Keratinocyte (primary cell): ENCODE data around the gene TNFRSF11A.

Experiments
- EZH2 ChIP-seq: IDR thresholded peaks from one replicate; pipeline ENCODE4 v1.6.1; 2012; ENCODE audit warnings: inconsistent platforms, mild to moderate bottlenecking, low read length, moderate library complexity
- TF ChIP-seq, protein P1 (sequence below), 3 experiments: IDR thresholded peaks in 1 of 3; conservative IDR thresholded peaks in 1 of 3; optimal IDR thresholded peaks in 1 of 3; 2 replicates in 2 of 3; 3 replicates in 1 of 3; pipeline versions ENCODE3 to v1.5.1; 2011; ENCODE audit warnings: low read length in 3 of 3, mild to moderate bottlenecking in 3 of 3, moderate library complexity in 2 of 3, control low read depth in 1 of 3, inconsistent platforms in 1 of 3; ENCODE audit not compliant: insufficient read depth in 2 of 3; ENCODE audit errors: extremely low read depth in 1 of 3

DNA sequence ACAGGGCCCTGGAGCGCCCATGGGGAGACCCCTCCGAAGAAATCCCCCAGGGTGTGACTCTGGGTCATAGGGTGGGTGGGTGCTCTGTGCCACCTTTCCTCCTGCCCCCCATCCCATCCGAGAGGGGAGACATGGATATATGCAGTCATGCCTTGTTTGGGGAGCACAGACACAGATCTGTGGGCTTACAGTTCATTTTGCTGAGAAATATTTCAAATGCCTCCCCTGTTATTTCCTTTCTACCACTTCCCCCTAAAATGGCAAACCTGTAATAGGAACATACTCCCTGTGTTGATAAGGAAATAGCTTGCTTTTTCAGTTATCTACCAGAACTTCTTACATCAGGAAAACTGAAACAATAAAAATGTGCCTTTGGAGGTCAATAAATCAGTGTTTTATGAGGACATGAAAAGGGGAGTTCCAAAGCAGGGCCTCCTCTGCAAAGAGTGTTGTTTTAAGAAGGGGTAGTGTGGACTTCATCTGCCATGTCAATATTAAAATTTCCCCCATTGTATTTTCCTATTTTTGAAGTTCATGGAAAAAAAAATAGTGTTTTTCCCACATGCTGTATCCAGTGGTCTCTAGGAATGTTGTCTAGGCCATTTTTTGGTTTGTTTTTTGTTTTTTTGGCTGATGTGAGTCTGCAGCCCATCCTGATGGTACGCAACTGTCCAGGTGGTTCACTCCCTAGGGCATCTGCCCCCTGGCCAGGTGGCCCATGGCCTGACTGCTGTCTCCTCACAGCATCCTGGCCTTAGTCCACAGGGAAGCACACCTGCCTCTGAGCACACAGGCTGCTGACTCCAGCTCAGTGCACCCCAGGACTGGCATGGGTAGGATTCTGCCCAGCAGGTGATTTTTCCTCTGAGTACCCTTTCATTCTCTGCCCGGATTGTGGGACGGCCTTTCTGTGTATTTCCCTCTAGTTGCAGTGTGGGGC, 3.7 kb downstream of the TNFRSF11A start:
- TF ChIP-seq, protein P1, sequence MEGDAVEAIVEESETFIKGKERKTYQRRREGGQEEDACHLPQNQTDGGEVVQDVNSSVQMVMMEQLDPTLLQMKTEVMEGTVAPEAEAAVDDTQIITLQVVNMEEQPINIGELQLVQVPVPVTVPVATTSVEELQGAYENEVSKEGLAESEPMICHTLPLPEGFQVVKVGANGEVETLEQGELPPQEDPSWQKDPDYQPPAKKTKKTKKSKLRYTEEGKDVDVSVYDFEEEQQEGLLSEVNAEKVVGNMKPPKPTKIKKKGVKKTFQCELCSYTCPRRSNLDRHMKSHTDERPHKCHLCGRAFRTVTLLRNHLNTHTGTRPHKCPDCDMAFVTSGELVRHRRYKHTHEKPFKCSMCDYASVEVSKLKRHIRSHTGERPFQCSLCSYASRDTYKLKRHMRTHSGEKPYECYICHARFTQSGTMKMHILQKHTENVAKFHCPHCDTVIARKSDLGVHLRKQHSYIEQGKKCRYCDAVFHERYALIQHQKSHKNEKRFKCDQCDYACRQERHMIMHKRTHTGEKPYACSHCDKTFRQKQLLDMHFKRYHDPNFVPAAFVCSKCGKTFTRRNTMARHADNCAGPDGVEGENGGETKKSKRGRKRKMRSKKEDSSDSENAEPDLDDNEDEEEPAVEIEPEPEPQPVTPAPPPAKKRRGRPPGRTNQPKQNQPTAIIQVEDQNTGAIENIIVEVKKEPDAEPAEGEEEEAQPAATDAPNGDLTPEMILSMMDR (optimal IDR thresholded peaks at IDR 0.05 in 1 of 3, IDR thresholded peaks at IDR 0.05 in 1 of 3, conservative IDR thresholded peaks at IDR 0.05 in 1 of 3; ENCODE audit: extremely low read depth in 1 of 3, insufficient read depth in 2 of 3, low read length in 3 of 3), result no peak
- TF ChIP-seq EZH2, result no peak
